ENCODE results near the gene OPRD1.

Gene OPRD1

DNA sequence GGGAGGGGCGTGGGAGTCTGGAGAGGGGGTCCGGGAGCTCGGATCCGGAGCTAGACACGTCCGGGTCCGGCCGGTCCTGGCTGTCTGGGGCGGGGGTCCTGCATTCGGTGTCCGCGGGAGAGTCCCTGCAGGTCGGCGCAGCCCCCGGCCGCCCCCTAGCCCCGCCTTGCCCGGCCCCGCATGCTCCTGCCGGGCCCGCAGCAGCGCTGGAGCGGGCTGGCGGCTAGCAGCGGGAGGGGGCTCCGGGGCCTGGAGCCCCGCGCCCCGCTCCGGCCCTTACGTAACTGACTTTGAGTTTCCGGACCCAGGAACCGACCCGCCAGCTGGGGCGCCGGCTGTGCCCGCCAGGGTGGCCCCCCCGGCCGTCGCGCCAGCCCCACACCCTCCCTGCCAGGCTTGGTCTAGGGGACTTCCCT lies 75.5 kb downstream of the OPRD1 start:
- TF ChIP-seq, protein P1, sequence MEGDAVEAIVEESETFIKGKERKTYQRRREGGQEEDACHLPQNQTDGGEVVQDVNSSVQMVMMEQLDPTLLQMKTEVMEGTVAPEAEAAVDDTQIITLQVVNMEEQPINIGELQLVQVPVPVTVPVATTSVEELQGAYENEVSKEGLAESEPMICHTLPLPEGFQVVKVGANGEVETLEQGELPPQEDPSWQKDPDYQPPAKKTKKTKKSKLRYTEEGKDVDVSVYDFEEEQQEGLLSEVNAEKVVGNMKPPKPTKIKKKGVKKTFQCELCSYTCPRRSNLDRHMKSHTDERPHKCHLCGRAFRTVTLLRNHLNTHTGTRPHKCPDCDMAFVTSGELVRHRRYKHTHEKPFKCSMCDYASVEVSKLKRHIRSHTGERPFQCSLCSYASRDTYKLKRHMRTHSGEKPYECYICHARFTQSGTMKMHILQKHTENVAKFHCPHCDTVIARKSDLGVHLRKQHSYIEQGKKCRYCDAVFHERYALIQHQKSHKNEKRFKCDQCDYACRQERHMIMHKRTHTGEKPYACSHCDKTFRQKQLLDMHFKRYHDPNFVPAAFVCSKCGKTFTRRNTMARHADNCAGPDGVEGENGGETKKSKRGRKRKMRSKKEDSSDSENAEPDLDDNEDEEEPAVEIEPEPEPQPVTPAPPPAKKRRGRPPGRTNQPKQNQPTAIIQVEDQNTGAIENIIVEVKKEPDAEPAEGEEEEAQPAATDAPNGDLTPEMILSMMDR (IDR thresholded peaks at IDR 0.05; ENCODE audit: borderline replicate concordance, control extremely low read depth, extremely low read depth, insufficient read depth, missing control alignments), result no peak
- in situ Hi-C loops (cut with MboI; ENCODE audit: low sequenced_read_pairs, unreplicated experiment), result no loop called here
- DNase-seq (ENCODE audit: low spot score), result peak; percentile 58

DNA sequence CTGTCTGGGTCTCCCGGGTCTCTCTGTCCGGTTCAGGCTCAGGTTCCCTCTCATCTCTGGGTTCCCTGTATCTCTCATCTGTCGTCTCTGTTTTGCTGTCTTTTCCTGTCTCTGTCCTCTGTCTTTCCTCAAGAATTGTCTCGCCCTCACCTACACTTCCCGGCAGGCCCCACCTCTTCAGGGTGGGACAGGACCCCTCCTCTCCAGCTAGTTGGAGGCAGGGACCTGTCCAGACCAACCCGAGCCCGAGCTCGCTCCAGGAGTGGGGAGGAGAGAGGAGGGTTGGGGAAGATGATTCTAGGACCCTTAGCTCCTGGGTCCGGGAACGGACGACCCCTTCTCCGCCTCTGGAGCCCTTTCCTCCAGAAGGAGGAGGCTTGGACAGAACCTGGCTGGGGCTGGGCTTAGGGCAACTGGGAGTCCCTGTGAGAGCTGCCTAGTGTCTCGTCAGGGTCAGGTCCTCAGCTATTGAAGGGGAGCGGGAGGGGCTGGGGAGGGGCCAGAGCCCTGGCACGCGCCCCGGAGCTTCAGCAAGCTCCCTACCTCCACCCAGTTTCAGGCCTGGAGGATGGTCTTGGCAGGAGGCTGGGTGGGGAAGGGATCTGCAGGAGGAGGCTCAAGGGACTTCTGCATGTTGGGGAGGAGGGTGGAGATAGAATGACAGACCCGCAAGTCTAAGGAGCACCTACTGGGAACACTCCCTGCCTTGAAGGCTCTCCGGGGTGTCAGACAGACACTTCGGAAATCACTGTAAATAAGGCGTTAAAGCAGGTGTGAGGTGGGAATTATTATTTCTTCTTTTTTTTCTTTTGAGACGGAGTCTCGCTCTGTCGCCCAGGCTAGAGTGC lies 76.1 kb downstream of the OPRD1 start:
- no peak for DNase-seq (ENCODE audit: low spot score)
- TF ChIP-seq, protein P1 (IDR thresholded peaks at IDR 0.05; ENCODE audit: borderline replicate concordance, control extremely low read depth, extremely low read depth, insufficient read depth, missing control alignments), result no peak
- in situ Hi-C loops (cut with MboI; ENCODE audit: low sequenced_read_pairs, unreplicated experiment), result no loop called here

DNA sequence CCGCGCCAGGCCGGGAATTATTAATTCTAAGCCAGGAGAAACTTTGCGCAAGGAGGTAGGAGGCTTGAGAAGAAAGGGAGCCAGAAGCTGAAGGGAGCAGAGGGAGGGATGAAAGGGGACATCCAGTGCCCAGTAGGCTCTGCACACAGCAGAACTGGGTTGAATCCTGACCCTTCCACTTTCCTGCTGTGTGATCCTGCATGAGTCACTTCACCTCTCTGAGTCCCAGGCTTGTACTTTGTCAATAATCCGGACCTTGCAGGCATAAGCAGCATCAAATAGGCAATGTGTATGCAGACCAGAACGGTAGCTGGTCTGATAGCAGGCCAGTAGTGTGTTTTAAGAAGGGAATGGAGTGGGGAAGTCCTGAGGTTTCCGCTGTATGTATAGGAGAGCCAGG lies 76.9 kb downstream of the OPRD1 start:
- in situ Hi-C loops (cut with MboI; ENCODE audit: low sequenced_read_pairs, unreplicated experiment), result no loop called here
- TF ChIP-seq, protein P1 (IDR thresholded peaks at IDR 0.05; ENCODE audit: borderline replicate concordance, control extremely low read depth, extremely low read depth, insufficient read depth, missing control alignments), result no peak
- no peak for DNase-seq (ENCODE audit: low spot score)

DNA sequence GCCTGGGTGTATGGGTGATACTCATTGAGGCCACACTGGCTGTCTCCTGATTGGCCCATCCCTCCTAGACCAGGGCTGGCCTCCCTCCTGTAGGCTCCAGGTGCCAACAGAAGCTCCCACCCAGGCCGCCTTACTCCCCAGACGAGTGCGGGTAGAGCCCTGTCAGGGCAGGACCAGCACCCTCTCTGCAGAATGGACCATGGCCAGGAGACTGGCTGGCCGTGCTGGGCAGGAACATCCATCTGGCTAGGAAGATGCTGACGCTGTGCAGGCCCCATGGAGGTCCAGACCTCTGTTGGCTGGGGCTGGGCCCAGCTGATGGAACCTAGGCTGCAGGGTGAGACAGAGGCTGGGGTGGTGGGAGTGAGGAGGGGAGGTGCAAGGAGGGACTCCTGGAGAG lies 77.4 kb downstream of the OPRD1 start:
- in situ Hi-C loops (cut with MboI; ENCODE audit: low sequenced_read_pairs, unreplicated experiment), result no loop called here
- TF ChIP-seq, protein P1 (IDR thresholded peaks at IDR 0.05; ENCODE audit: borderline replicate concordance, control extremely low read depth, extremely low read depth, insufficient read depth, missing control alignments), result no peak
- no peak for DNase-seq (ENCODE audit: low spot score)

DNA sequence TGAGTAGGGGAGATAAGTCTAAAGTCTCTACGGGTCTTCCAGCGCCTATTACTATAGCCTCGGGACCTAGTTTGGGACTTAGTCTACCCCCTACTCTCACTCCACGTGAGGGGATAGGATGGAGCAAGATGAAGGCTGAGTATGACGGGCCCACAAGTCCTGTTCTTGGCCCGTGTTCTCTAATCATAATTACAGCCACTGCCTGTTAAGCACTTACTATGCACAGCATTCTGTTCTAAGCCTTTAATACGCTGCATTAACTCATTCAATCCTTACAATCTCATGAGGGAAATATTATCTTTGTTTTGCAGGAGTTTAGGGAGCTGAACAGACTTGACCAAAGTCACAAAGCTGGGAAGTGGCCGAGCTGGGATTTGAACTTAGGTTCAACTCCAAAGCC lies 78.5 kb downstream of the OPRD1 start:
- no peak for DNase-seq (ENCODE audit: low spot score)
- TF ChIP-seq, protein P1 (IDR thresholded peaks at IDR 0.05; ENCODE audit: borderline replicate concordance, control extremely low read depth, extremely low read depth, insufficient read depth, missing control alignments), result no peak
- in situ Hi-C loops (cut with MboI; ENCODE audit: low sequenced_read_pairs, unreplicated experiment), result no loop called here

DNA sequence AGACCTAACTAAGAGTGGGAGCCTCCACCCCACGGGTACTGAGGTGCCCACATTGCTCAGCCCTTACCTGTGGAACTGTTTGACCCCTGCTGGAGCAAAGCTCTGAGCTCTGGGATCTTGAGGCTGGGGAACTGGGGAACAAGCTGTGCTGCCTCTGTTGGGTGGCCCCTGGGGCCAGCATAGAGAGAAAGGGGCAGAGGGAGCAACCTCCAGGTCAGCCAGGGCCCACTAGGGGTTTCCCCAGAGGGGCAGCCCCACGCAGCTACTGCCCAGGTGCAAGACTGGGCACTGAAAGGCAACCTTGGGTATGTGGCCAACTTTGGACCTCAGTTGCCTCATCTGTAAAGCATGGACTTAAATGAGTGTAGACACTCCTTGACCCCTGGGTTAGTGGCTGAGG lies 78.9 kb downstream of the OPRD1 start:
- TF ChIP-seq, protein P1 (IDR thresholded peaks at IDR 0.05; ENCODE audit: borderline replicate concordance, control extremely low read depth, extremely low read depth, insufficient read depth, missing control alignments), result no peak
- DNase-seq (ENCODE audit: low spot score), result no peak
- in situ Hi-C loops (cut with MboI; ENCODE audit: low sequenced_read_pairs, unreplicated experiment), result no loop called here
